HEK293 (cell line): ENCODE measurements around the gene WDFY2.

Experiments used
- OVOL3 ChIP-seq: fragments of 450-650 bp; formaldehyde crosslinking; IDR thresholded peaks from 2 replicates; pipeline ENCODE4 v1.5.1; 2016; ENCODE audit warnings: missing biosample characterization, missing genetic modification characterization
- TF ChIP-seq, protein P1 (sequence below): fragments of 450-650 bp; formaldehyde crosslinking; IDR thresholded peaks from 2 replicates; pipeline ENCODE4 v1.5.1; 2016; ENCODE audit warnings: missing biosample characterization, missing genetic modification characterization
- TF ChIP-seq, protein P2 (sequence below): sonication (generic); formaldehyde crosslinking; IDR thresholded peaks from 2 replicates; pipeline ENCODE4 v1.8.1; 2022; ENCODE audit warnings: mild to moderate bottlenecking, moderate library complexity, missing genetic modification reagents

DNA sequence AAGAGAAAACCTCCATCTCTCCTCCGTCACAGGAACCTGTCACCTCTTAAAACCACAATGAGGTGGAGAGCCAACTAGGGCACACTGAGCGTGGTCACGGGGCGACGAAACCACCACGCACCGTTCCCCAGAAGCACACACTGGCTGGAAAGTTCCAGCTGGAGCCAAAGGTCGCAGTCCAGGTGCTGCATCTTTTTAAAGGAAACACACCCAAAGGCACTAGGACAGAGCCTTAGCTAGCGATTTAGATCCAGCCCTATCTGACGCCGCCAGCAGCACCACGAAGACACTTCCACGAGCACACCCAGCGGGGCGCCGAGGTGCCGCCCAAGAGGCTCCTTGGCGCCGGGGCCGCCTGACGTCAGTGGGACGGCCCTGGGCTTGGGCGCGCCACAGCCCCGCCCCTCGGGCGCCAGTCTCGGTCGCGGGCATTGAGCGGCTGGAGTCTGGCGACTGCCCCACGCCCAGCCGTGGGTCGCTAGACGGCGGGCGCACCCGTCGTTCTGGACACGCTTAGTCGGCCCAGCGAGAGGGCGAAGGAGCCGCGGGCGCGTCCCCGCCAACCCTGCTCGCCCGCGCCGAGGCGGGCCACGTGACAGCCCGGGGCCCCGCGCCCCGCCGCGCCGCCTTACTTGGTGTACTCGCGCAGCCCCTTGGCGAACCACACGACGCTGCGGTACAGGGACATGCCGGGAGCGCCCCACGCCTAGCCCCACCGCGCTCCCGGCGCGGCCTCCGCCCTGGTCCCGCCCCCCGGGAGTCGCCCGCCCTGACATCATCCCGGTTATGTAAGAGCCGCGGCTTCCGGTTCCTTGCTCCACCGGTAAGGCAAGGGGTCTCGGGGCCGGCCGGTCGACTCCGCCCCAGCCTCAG is 219.4 kb downstream of the WDFY2 start, which contains the start of gene DHRS12:
- TF ChIP-seq, protein P1, sequence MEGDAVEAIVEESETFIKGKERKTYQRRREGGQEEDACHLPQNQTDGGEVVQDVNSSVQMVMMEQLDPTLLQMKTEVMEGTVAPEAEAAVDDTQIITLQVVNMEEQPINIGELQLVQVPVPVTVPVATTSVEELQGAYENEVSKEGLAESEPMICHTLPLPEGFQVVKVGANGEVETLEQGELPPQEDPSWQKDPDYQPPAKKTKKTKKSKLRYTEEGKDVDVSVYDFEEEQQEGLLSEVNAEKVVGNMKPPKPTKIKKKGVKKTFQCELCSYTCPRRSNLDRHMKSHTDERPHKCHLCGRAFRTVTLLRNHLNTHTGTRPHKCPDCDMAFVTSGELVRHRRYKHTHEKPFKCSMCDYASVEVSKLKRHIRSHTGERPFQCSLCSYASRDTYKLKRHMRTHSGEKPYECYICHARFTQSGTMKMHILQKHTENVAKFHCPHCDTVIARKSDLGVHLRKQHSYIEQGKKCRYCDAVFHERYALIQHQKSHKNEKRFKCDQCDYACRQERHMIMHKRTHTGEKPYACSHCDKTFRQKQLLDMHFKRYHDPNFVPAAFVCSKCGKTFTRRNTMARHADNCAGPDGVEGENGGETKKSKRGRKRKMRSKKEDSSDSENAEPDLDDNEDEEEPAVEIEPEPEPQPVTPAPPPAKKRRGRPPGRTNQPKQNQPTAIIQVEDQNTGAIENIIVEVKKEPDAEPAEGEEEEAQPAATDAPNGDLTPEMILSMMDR (tag by site-specific recombination): no peak
- TF ChIP-seq, protein P2, sequence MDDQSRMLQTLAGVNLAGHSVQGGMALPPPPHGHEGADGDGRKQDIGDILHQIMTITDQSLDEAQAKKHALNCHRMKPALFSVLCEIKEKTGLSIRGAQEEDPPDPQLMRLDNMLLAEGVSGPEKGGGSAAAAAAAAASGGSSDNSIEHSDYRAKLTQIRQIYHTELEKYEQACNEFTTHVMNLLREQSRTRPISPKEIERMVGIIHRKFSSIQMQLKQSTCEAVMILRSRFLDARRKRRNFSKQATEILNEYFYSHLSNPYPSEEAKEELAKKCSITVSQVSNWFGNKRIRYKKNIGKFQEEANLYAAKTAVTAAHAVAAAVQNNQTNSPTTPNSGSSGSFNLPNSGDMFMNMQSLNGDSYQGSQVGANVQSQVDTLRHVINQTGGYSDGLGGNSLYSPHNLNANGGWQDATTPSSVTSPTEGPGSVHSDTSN (CRISPR knock-in tag): peak; percentile 64; the same call in 1 of the 2 replicates
- TF ChIP-seq OVOL3 (tag by site-specific recombination): no peak
